Cardiac fibroblast (primary cell): ENCODE data around the gene RPS23.

Experiments
- DNase-seq, 2 donors: peaks; one replicate each; pipeline versions ENCODE4 v3.0.0 to v3.0.0-alpha.2; 2010; ENCODE audit warnings: low read depth in 2 of 2
- H3K4me3 ChIP-seq, 2 donors: replicated peaks in 1 of 2; 1 replicate in 1 of 2; 2 replicates in 1 of 2; pipeline ENCODE4 v1.5.1; 2011; ENCODE audit warnings: low read depth in 2 of 2, low read length in 2 of 2, mild to moderate bottlenecking in 2 of 2, moderate library complexity in 1 of 2
- CTCF ChIP-seq: IDR thresholded peaks from one replicate; pipeline ENCODE4 v1.5.1; 2011; ENCODE audit warnings: low read depth, mild to moderate bottlenecking, low read length, inconsistent platforms

RPS23 gene

GRCh38 chr5:82319192-82319591, 41.0 kb upstream of the RPS23 start:
- DNase-seq, result no peak

DNA sequence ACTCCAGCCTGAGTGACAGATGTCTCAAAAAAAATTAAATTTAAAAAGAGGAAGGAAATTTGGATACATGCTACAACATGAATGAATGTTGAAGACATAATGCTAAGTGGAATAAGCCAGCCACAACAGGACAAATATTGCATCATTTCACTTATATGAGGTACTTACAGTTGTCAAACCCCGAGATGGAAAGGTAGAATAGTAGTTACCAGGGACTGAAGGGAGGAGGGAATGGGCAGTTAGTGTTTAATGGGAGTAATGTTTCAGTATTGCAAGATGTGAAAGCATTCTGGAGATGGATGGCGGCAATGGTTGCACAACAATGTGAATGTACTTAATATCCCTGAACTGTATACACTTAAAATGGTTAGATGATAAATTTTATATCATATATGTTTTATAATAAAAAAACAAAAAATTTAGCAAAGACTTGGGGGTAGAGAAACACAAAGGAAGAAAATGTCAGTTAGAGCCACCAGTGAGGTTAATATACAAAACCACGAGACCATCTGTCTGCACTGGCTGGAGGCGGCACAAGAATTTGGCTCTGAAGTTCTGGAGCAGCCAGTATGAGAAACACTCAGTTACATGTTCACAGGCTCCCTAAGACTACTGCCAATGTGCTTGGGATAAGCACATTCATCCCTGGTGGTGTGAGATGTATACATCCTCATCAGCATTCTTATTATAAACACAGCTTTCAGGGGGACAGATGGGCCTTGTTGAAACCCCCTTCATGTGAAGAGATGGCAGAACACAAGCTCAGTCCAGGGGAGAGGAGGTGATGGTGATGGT, 37.0 kb upstream of the RPS23 start:
- no peak for TF ChIP-seq CTCF
- no peak overlapping the region for H3K4me3 ChIP-seq
- peak in 1 of 2 donors; percentile 49 for DNase-seq

More at GRCh38 chr5:82319192-82319591, 41.0 kb upstream of the RPS23 start:
- TF ChIP-seq CTCF, result no peak
- no peak overlapping the region for H3K4me3 ChIP-seq

GRCh38 chr5:82313016-82313415, 34.9 kb upstream of the RPS23 start:
- DNase-seq, result peak in 1 of 2 donors; percentile 50
- TF ChIP-seq CTCF, result no peak
- no peak overlapping the region for H3K4me3 ChIP-seq

DNA sequence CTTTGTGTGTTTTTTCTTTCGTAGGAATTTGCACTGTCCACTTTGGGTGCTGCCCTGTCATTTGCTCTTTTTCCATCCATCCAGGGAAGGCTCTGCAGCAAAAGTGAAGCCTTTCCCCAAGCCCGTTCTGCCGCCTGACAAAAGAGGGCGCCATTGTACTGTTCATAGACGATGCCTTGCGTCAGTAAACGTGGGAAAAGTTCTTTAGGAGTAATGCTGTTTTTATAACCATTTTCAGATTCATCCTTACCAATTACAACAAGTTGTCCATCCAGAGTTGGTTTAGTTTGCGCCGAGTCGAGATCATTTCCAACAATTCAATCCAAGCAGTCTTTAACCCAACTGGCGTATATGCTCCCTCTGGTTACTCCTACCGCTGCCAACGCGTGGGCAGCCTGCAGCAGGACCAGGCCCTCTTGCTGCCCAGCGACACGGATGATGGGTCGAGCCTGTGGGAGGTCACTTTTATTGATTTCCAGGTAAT, 34.3 kb upstream of the RPS23 start:
- TF ChIP-seq CTCF, result peak; percentile 99
- H3K4me3 ChIP-seq, result no peak overlapping the region
- peak; percentile 87 to 91 for DNase-seq

- DNase-seq, result peak in 1 of 2 donors; percentile 9
- H3K4me3 ChIP-seq, result no peak overlapping the region
- no peak for TF ChIP-seq CTCF
Observed at GRCh38 chr5:82309091-82309531, 31.0 kb upstream of the RPS23 start.

GRCh38 chr5:82308416-82308815, 30.3 kb upstream of the RPS23 start:
- no peak for TF ChIP-seq CTCF
- no peak for DNase-seq

More at GRCh38 chr5:82308416-82308815, 30.3 kb upstream of the RPS23 start:
- no peak overlapping the region for H3K4me3 ChIP-seq
